K562 (cell line): ENCODE measurements around the gene HAUS3. TPM values are rescaled to one million over a fixed set of nuclear protein-coding genes. Genes with fewer than 3 reads are reported as not detected.

Experiments used
- ATAC-seq: fragments of 200-7000 bp; cut with Tn5 transposase; 3 replicates; pipeline ENCODE4 v1.9.1; 2020; ENCODE audit warnings: moderate library complexity
- BruUV-seq: library from RNA; stranded (reverse); fragments of 400-500 nt; replicated peaks from 2 replicates; lab custom pipeline; 2021; lab: Mats Ljungman, UMichigan
- CTCF ChIA-PET: fragments of 300-600 bp; formaldehyde crosslinking; extraction: SDS; loops from one replicate; lab custom pipeline; 2021; ENCODE audit warnings: low intra/inter-chr PET ratio; lab: Yijun Ruan, JAX
- POLR2A ChIA-PET: fragments of 300-600, 350-650 bp; sonication (Branson Sonifier 250); formaldehyde crosslinking; extraction: SDS; loops from one replicate; lab custom pipeline; 2021; ENCODE audit warnings: antibody characterized with exemption, inconsistent platforms; lab: Yijun Ruan, JAX
- DNase-seq, 4 experiments: peaks; one replicate each; pipeline versions ENCODE4 v3.0.0 to v3.0.0-alpha.2; 2011 to 2018; ENCODE audit warnings: low spot score in 3 of 4, mixed read lengths in 3 of 4; ENCODE audit errors: extremely low read depth in 1 of 4
- FAIRE-seq: peaks from 2 replicates; lab custom pipeline; 2011; peaks lifted over from hg19 to GRCh38; lab: Jason Lieb, UNC
- H2AFZ ChIP-seq: 2 replicates; pipeline ENCODE4 v1.6.0; 2011; ENCODE audit warnings: low read depth, low read length, control low read depth, inconsistent platforms
- H3K27ac ChIP-seq: fragments of 200-600 bp; 3 replicates; pipeline ENCODE4 v1.8.0; 2011; ENCODE audit warnings: low read depth, mild to moderate bottlenecking, control low read depth, inconsistent platforms, low read length, moderate library complexity, mixed read lengths; ENCODE audit errors: extremely low read depth
- H3K27me3 ChIP-seq, 2 experiments: fragments of 300-600 bp in 1 of 2; 2 replicates in 1 of 2; 3 replicates in 1 of 2; pipeline versions ENCODE4 v1.6.0 to v1.8.0; 2011; ENCODE audit warnings: inconsistent platforms in 2 of 2, low read length in 2 of 2, mild to moderate bottlenecking in 1 of 2, mixed read lengths in 1 of 2, moderate library complexity in 1 of 2; ENCODE audit not compliant: control insufficient read depth in 2 of 2, insufficient read depth in 2 of 2
- H3K36me3 ChIP-seq: fragments of 300-600 bp; 3 replicates; pipeline ENCODE4 v1.8.0; 2011; ENCODE audit warnings: mild to moderate bottlenecking, low read length, inconsistent platforms; ENCODE audit not compliant: control insufficient read depth, insufficient read depth
- H3K4me1 ChIP-seq, 2 experiments: fragments of 200-600 bp in 1 of 2; replicated peaks in 1 of 2; 2 replicates in 1 of 2; 3 replicates in 1 of 2; pipeline versions ENCODE4 v1.5.1 to v1.8.0; 2011; ENCODE audit warnings: inconsistent platforms in 2 of 2, low read length in 2 of 2, mild to moderate bottlenecking in 1 of 2, mixed read lengths in 1 of 2, moderate library complexity in 1 of 2; ENCODE audit not compliant: control insufficient read depth in 2 of 2, insufficient read depth in 2 of 2
- H3K4me2 ChIP-seq: 2 replicates; pipeline ENCODE4 v1.6.1; 2011; ENCODE audit warnings: low read length, control low read depth, inconsistent platforms, mixed read lengths; ENCODE audit not compliant: insufficient read depth
- H3K4me3 ChIP-seq: fragments of 200-600 bp; sonication (generic), shearing (Covaris generic); 2 replicates; pipeline ENCODE4 v1.5.1; 2016; ENCODE audit warnings: control low read depth, inconsistent platforms
- H3K79me2 ChIP-seq: fragments of 200-600 bp; 3 replicates; pipeline ENCODE4 v1.8.0; 2011; ENCODE audit warnings: low read length, inconsistent platforms; ENCODE audit not compliant: control insufficient read depth, insufficient read depth
- H3K9ac ChIP-seq, 2 experiments: 2 replicates each; pipeline versions ENCODE4 v1.6.0 to v1.6.1; 2011; ENCODE audit warnings: low read depth in 2 of 2, low read length in 2 of 2, control low read depth in 1 of 2, inconsistent platforms in 1 of 2, mild to moderate bottlenecking in 1 of 2, mixed read lengths in 1 of 2; ENCODE audit not compliant: insufficient read depth in 1 of 2
- H3K9me1 ChIP-seq: one replicate; pipeline ENCODE4 v1.6.0; 2011; ENCODE audit warnings: inconsistent platforms, mild to moderate bottlenecking, low read length, moderate library complexity; ENCODE audit not compliant: control insufficient read depth, insufficient read depth
- H3K9me3 ChIP-seq: replicated peaks from 2 replicates; pipeline ENCODE4 v1.5.1; 2011; ENCODE audit warnings: low read depth, low read length, inconsistent platforms; ENCODE audit not compliant: control insufficient read depth, insufficient read depth
- H4K20me1 ChIP-seq: replicated peaks from 2 replicates; pipeline ENCODE4 v1.6.1; 2011; ENCODE audit warnings: low read length, inconsistent platforms, mixed read lengths; ENCODE audit not compliant: control insufficient read depth, insufficient read depth
- ATF1 ChIP-seq, 2 experiments: fragments of 450-650 bp in 1 of 2; IDR thresholded peaks; 2 replicates each; pipeline ENCODE4 v1.6.1; 2016; ENCODE audit warnings: missing compliant biosample characterization in 1 of 2, missing genetic modification characterization in 1 of 2
- CBFB ChIP-seq: sonication (generic); formaldehyde crosslinking; IDR thresholded peaks from 2 replicates; pipeline ENCODE4 v1.4.0; 2020; ENCODE audit warnings: mild to moderate bottlenecking, missing genetic modification reagents
- HDAC6 ChIP-seq: IDR thresholded peaks from 2 replicates; pipeline ENCODE4 v1.6.1; 2012; ENCODE audit warnings: low read depth, mild to moderate bottlenecking, control low read depth, inconsistent platforms, low read length, moderate library complexity
- HOXB6 ChIP-seq: fragments of 250-450 bp; sonication (Bioruptor Pico); IDR thresholded peaks from 2 replicates; pipeline ENCODE4 v1.5.1; 2022; ENCODE audit warnings: mild to moderate bottlenecking, borderline replicate concordance
- L3MBTL2 ChIP-seq: fragments of 450-650 bp; IDR thresholded peaks from 2 replicates; pipeline ENCODE4 v1.6.1; 2016; ENCODE audit warnings: mild to moderate bottlenecking, moderate library complexity
- NR2C2 ChIP-seq, 2 experiments: fragments of 200-800 bp in 1 of 2; sonication (Bioruptor generic) in 1 of 2; sonication (generic) in 1 of 2; formaldehyde crosslinking in 1 of 2; IDR thresholded peaks; 2 replicates each; pipeline versions ENCODE4 v1.6.1 to v1.8.0; 2016 to 2022; ENCODE audit warnings: mild to moderate bottlenecking in 1 of 2, missing compliant biosample characterization in 1 of 2, missing genetic modification characterization in 1 of 2, missing genetic modification reagents in 1 of 2
- RBBP5 ChIP-seq: fragments of 200-600 bp; sonication (generic); IDR thresholded peaks from 2 replicates; pipeline ENCODE4 v1.6.1; 2012; ENCODE audit warnings: borderline replicate concordance, mild to moderate bottlenecking, low read length, control low read depth, inconsistent platforms; ENCODE audit not compliant: insufficient read depth, poor library complexity, severe bottlenecking
- RBM25 ChIP-seq: fragments of 200-400 bp; formaldehyde crosslinking; IDR thresholded peaks from 2 replicates; pipeline ENCODE4 v1.6.1; 2018; ENCODE audit warnings: low read length, low read depth, moderate library complexity; ENCODE audit not compliant: severe bottlenecking
- SMARCA4 ChIP-seq: fragments of 450-650 bp; IDR thresholded peaks from 2 replicates; pipeline ENCODE4 v1.6.1; 2016
- ZNF551 ChIP-seq: fragments of 250-450 bp; sonication (Bioruptor Pico); IDR thresholded peaks from 2 replicates; pipeline ENCODE4 v1.5.0; 2021; ENCODE audit warnings: mild to moderate bottlenecking, moderate library complexity
- WGBS: fragments of 100-300 bp; shearing (Covaris generic); methylation state at CpG from one replicate; pipeline ENCODE4 v1.1.6; 2016; ENCODE audit warnings: low coverage, mixed read lengths; ENCODE audit not compliant: insufficient coverage; ENCODE audit errors: missing lambda C conversion rate; 5-methylcytosine and 5-hydroxymethylcytosine counted together
- in situ Hi-C: fragments of 300-500 bp; cut with MboI; formaldehyde crosslinking; loops from 4 replicates; pipeline ENCODE4 v1.15.0; 2018; ENCODE audit warnings: inconsistent platforms, mixed read lengths
- intact Hi-C: fragments of 100-400 bp; cut with micrococcal nuclease; formaldehyde crosslinking; loops from 2 replicates; pipeline ENCODE4 v1.14.2; 2022
- polyA plus RNA-seq, 8 experiments: library from polyadenylated mRNA; depleted of rRNA in 4 of 8; stranded (reverse) in 5 of 8; unstranded in 3 of 8; fragments of >200 nt; fragmentation: Nextera tagmentation in 2 of 8; fragmentation: Illumina TruSeq in 1 of 8; extraction: Ambion mirVana in 2 of 8; extraction: Trizol in 1 of 8; gene quantifications; 2 replicates each; pipeline versions ENCODE4 v1.2.1 to v1.2.3, GENCODE V29; 2011 to 2014; ENCODE audit warnings: inconsistent platforms in 1 of 8, missing spikeins in 1 of 8
- total RNA-seq, 7 experiments: library from RNA; depleted of rRNA in 6 of 7; stranded (reverse); fragments of >200 nt in 6 of 7; fragmentation: Illumina TruSeq in 2 of 7; extraction: Trizol in 2 of 7; gene quantifications; 2 replicates each; pipeline versions ENCODE4 v1.2.1 to v1.2.3, GENCODE V29; 2011 to 2021; ENCODE audit warnings: low replicate concordance in 1 of 7
- TF ChIP-seq, protein P1 (sequence below): fragments of 450-650 bp; IDR thresholded peaks from 2 replicates; pipeline ENCODE4 v1.6.1; 2016
- TF ChIP-seq, protein P2 (sequence below): fragments of 450-650 bp; IDR thresholded peaks from 2 replicates; pipeline ENCODE4 v1.6.1; 2017; ENCODE audit warnings: mild to moderate bottlenecking, moderate library complexity
- TF ChIP-seq, protein P3 (sequence below): fragments of 250-450 bp; sonication (Bioruptor Pico); IDR thresholded peaks from 2 replicates; pipeline ENCODE4 v1.8.0; 2022; ENCODE audit warnings: moderate library complexity, mild to moderate bottlenecking, inconsistent platforms

The HAUS3 gene
- total and polyA plus RNA-seq, 9 of the 15 experiments (the other 6 are each of a cell fraction or from before 2014, with no cell fraction given) = 8.9 to 25.7 (median 21.5) TPM

DNA sequence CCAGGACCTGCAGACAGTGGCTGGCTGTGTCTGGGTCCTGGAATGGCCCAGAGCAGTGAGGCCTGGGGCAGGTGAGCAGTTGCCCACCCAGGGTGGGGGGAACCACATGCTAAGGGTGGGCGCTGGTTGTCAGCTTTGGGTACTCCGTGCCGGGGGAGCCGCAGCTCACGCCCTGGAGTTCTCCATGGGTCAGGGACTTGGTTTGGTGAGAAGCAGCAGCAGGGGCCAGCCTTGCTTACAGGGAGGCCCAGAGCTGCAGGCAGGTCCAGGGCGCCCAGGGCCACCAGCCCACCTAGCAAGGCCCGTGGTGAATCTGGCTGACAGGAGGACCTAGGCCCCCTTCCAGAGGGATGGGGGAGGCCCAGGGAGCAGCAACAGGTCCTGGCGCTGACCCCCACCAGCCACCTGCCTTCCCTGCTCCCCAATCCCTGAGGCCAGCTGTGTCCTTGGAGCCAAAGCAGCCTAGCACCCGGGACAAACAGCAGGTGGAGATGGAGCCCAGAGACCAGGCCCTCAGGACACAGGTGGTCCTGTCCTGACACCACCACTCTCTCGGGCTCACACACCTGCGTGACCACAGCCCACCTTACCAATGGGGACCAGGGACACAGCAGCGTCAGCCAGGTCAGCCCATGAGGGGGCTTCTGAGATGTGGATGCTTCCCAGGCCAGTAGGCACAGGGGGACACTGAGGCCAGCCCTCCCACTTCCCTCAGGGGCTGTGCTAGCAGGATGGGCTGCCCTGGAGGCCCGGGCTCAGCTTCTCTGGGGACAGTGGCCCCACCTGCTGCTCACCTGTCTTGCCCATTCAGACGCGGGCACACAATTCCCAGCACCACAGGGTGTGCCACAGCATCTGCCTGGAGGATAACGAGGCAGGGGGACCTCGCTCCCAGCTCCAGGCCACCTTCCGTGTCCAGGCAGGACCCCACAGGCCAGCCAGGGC, 16.4 kb upstream of the HAUS3 start:
- no peak overlapping the region for H3K4me3 ChIP-seq
- WGBS = 74% methylated on average over 17 of the region's 18 CpGs
- TF ChIP-seq ZNF551 (CRISPR knock-in tag) (no peak), L3MBTL2 (no peak), NR2C2 (CRISPR knock-in tag; IDR thresholded peaks at IDR 0.05) (no peak), NR2C2 (tag; IDR thresholded peaks at IDR 0.05) (no peak), HDAC6 (no peak), RBBP5 (no peak), ATF1 (CRISPR knock-in tag; IDR thresholded peaks at IDR 0.05) (no peak), ATF1 (tag; IDR thresholded peaks at IDR 0.05) (no peak), RBM25 (no peak), SMARCA4 (no peak), HOXB6 (CRISPR knock-in tag) (no peak), CBFB (CRISPR knock-in tag) (no peak)
- TF ChIP-seq, protein P1, sequence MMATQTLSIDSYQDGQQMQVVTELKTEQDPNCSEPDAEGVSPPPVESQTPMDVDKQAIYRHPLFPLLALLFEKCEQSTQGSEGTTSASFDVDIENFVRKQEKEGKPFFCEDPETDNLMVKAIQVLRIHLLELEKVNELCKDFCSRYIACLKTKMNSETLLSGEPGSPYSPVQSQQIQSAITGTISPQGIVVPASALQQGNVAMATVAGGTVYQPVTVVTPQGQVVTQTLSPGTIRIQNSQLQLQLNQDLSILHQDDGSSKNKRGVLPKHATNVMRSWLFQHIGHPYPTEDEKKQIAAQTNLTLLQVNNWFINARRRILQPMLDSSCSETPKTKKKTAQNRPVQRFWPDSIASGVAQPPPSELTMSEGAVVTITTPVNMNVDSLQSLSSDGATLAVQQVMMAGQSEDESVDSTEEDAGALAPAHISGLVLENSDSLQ = no peak
- TF ChIP-seq, protein P2, sequence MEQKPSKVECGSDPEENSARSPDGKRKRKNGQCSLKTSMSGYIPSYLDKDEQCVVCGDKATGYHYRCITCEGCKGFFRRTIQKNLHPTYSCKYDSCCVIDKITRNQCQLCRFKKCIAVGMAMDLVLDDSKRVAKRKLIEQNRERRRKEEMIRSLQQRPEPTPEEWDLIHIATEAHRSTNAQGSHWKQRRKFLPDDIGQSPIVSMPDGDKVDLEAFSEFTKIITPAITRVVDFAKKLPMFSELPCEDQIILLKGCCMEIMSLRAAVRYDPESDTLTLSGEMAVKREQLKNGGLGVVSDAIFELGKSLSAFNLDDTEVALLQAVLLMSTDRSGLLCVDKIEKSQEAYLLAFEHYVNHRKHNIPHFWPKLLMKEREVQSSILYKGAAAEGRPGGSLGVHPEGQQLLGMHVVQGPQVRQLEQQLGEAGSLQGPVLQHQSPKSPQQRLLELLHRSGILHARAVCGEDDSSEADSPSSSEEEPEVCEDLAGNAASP = no peak
- TF ChIP-seq, protein P3, sequence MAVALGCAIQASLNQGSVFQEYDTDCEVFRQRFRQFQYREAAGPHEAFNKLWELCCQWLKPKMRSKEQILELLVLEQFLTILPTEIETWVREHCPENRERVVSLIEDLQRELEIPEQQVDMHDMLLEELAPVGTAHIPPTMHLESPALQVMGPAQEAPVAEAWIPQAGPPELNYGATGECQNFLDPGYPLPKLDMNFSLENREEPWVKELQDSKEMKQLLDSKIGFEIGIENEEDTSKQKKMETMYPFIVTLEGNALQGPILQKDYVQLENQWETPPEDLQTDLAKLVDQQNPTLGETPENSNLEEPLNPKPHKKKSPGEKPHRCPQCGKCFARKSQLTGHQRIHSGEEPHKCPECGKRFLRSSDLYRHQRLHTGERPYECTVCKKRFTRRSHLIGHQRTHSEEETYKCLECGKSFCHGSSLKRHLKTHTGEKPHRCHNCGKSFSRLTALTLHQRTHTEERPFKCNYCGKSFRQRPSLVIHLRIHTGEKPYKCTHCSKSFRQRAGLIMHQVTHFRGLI = no peak
- H3K9ac ChIP-seq = peak overlapping the region in 1 of 2 experiments; percentile 85; a peak in 2 of 4 replicates
- H3K4me1 ChIP-seq = peaks cover 9 to 76% of the 10 kb centered on the region in 2 experiments; a peak in 4 of 5 replicates
- in situ Hi-C loops (no loop called here), intact Hi-C loops (no loop called here)
- BruUV-seq = no TSS peak
- no peak overlapping the region for H3K4me2 ChIP-seq
- ChIA-PET CTCF (no interaction called here), POLR2A (interaction anchor here (0.6 to 2.3 kb wide), 7 partner anchors 10 to 211 kb away, joined by 3 to 10 read pairs (median 4); partner anchors contain the start of gene RNF4)
- DNase-seq (no peak), ATAC-seq (no peak), FAIRE-seq (no peak)
- H3K27ac ChIP-seq = no peak overlapping the region
- H3K27me3 ChIP-seq = no peaks in the 10 kb centered on the region
- no peaks in the 10 kb centered on the region for H4K20me1 ChIP-seq
- H3K36me3 ChIP-seq = no peaks in the 10 kb centered on the region
- no peaks in the 10 kb centered on the region for H3K9me3 ChIP-seq
- H3K9me1 ChIP-seq = no peaks in the 10 kb centered on the region
- H3K79me2 ChIP-seq = peaks cover 5% of the 10 kb centered on the region; the same call in 1 of the 3 replicates
- no peak overlapping the region for H2AFZ ChIP-seq
